T-helper 1 cell treated with Interleukin-12 subunit alpha and Interleukin-12 subunit beta and Interleukin-4 antibody, amounts not matched to agents 30 ng/mL and 1 ng/mL, for 36 hours (primary cell): ENCODE data around the gene FSD1. TPM values are rescaled to one million over a fixed set of nuclear protein-coding genes. Genes with fewer than 3 reads are reported as not detected.

ENCODE experiments used
- intact Hi-C: fragments of 100-400 bp; cut with micrococcal nuclease; formaldehyde crosslinking; loops from one replicate; pipeline ENCODE4 v1.15.1; 2024
- total RNA-seq: library from RNA; stranded (reverse); gene quantifications from 2 replicates; pipeline ENCODE4 v1.2.3, GENCODE V29; 2022

The FSD1 gene
- total RNA-seq, 1 donor from 2014 or later, result 22.0 TPM

DNA sequence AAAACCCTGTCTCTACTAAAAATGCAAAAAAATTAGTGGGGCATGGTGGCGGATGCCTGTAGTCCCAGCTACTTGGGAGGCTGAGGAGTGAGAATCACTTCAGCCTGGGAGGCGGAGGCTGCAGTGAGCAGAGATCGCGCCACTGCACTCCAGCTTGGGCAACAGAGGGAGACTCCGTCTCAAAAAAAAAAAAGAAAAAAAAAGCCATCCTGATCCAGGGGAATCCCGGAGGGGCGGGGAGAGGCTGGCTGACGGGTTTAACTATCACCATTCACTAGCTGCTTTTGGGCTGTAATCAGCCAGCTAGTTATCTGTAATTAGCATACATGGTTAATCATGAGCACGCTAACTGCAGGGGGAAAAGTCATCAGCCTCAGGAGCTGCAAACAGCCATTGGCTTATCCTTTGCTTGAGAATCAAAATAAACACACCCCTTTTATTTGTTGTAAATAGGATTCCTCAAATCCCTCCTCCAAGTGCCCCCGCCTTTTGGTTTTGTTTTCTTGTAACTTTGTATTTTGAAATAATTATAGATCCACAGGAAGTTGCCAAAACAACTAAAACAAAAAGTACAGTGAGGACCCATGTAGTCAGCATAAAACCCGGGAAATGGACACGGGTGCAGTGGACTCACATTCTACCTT, 9.6 kb downstream of the FSD1 start:
- intact Hi-C loops, result no loop called here

GRCh38 chr19:4316956-4317355, 12.6 kb downstream of the FSD1 start:
- intact Hi-C loops, result no loop called here

- intact Hi-C loops, result no loop called here
Observed at GRCh38 chr19:4318460-4318859, 14.1 kb downstream of the FSD1 start.

DNA sequence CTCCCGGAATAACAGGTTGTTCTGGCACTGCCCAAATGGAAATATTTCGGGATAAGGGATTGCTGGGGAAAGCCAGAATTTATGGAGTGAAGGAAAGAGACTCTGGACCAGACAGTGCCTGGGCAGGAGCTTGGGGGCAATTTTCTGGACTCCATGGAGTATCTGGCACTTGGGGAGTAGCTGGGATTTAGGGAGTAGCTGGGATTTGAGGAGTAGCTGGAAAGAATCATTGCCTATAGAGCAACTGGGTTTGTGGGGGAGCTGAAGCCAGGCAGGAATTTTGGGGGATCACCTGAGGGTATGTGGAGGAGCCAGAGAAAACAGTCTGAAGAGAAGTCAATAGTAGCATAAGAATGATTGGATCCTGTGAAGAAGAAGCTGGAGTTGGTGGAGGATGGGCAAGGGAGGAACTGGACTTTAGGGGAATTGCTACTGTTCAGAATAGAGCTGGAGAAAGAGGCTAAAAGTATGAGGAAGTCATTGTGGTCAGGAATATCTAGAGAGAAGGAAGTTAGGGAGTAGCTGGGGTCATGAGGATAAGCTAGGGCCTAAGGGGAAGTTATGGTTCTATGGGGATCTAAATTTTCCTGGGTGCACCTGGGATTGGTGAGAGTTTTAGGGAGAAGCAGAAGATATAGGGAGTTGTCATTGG, 14.8 kb downstream of the FSD1 start:
- intact Hi-C loops, result no loop called here

- intact Hi-C loops, result no loop called here
Observed at GRCh38 chr19:4320419-4320818, 16.0 kb downstream of the FSD1 start.

GRCh38 chr19:4322942-4323665, 18.7 kb downstream of the FSD1 start:
- intact Hi-C loops, result no loop called here

DNA sequence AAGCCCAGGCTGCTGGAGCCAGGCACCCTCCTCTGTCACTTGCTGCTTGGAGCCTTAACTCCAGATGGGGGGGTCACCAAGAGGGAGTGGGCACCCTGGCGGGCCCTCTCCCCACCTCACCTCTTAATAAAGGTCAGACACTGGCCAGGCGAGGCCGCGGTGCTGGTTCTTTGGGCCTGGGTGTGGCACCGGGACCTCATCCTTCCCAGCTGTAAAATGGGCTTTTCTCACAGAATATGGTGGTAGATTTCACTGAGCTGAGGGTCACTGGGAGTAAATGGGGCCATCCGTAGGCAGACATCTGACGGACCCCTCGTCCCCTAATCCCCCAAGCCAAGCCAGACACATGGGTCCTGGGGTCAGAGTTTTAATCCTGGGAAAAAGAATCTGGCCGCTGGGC, 19.3 kb downstream of the FSD1 start:
- intact Hi-C loops, result no loop called here

GRCh38 chr19:4324228-4324627, 19.8 kb downstream of the FSD1 start:
- intact Hi-C loops, result no loop called here

DNA sequence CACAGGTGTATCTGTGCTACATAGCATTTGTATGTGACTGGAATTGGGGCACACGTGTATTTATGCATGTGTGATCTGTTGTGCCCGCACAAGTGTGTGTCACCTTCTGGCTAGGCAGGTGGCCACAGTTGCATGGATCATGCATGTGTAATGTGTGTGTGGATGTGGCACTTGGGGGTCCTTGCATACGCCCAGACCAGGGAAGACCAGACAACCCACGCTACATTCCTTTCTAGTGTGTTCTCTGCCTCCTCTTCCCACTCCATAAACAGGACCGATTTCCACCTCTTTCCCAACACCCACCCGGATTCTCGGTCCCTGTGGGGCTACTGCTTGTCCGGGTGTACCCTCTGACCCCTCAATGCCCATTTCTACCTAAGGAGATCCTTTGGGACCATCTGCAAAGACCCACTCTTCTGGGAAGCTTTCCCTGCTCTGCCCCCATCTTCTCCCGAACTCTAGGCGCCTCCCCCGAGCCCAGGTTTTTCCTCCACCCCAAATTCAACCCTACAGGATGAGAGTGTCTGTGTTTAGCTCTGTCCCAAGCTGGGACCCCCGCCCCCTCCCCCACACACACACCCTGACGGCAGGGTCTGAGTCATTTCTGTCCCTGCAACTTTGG, 21.9 kb downstream of the FSD1 start:
- intact Hi-C loops, result loop anchor here (5.0 kb wide), 3 partner anchors 131 to 1361 kb away; partner anchors contain the start of gene UBXN6

DNA sequence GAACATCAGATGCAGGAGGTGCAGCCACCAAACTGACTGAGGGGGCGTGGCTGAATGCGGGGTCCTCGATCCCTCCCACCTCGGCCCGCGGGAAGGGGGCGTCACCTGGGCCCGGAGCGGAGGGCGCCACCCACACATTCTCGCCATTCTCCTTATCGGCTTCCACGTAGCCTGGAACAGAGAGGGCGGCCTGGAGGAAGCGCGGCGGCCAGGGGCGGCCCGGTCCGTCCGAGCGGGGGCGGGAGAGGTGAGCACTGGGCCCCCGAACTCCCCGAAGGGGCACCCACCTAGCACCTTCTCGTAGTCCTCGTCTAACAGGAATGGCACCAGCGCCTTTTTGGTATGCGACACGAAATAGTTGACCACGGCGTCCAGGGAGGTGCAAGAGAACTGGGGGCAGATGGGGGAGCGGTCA, 22.4 kb downstream of the FSD1 start:
- intact Hi-C loops, result loop anchor here (1.0 to 5.0 kb wide), 4 partner anchors 130 to 1360 kb away; partner anchors contain the start of gene UBXN6

GRCh38 chr19:4327252-4327876, 23.0 kb downstream of the FSD1 start:
- intact Hi-C loops, result loop anchor here (1.0 to 5.0 kb wide), 4 partner anchors 130 to 1360 kb away; partner anchors contain the start of gene UBXN6

DNA sequence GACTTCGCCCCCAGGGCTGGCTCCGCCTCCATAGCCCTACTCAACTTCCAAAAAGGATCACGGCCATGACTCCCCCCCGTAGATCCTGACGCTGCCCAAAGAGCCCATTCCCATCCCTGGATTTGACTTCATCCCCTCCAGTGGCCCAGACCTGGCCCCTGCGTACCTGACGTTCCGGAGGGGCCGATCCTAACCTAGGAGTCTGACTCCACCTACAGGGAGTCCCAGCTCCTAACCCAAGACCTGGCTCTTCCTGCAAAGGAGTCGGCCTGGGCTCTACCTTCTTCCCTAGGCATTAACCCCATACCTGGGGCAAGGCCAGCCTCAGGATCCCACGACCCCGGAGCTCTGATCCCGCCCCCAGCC, 23.5 kb downstream of the FSD1 start:
- intact Hi-C loops, result loop anchor here (1.0 to 5.0 kb wide), 13 partner anchors 10 to 1359 kb away; partner anchors contain the start of genes FSD1, MRPL54, SH3GL1 and STAP2

DNA sequence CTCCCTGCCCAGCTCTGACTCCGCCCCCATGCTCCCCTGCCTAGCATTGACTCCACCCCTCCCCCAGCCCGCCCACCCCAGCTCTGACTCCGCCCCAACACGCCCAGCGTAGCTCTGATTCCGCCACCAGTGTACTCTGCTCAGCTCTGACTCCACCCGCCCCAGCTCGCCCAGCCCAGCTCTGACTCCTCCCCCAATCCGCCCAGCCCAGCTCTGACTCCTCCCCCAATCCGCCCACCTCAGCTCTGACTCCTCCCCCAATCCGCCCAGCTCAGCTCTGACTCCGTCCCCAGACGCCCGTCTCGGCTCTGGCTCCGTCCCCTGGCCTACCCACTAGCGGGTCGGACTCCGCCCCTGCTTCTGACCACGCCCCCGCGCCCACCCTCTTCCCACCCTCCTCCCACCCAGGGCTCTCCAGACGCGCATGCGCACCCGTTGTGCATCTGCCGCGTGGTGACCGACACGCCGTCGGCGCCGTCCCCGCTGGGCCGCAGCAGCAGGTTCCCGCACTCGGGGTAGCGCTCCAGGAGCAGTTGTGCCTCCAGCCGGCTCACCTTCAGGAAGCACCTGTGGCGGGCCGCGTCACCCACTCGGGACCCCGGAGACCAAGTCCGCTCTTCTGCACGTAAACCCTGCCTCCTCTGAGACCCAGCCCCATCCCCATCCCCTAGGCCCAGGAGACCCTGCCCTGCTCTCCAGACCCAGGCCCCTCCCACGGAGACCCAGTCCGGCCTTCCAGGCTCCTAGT, 24.0 kb downstream of the FSD1 start:
- intact Hi-C loops, result loop anchor here (1.0 to 5.0 kb wide), 12 partner anchors 10 to 1359 kb away; partner anchors contain the start of genes FSD1, MRPL54, SH3GL1 and STAP2

GRCh38 chr19:4328991-4329681, 24.7 kb downstream of the FSD1 start:
- intact Hi-C loops, result loop anchor here (1.0 to 5.0 kb wide), 12 partner anchors 9 to 1358 kb away; partner anchors contain the start of genes FSD1, MRPL54, SH3GL1 and STAP2

DNA sequence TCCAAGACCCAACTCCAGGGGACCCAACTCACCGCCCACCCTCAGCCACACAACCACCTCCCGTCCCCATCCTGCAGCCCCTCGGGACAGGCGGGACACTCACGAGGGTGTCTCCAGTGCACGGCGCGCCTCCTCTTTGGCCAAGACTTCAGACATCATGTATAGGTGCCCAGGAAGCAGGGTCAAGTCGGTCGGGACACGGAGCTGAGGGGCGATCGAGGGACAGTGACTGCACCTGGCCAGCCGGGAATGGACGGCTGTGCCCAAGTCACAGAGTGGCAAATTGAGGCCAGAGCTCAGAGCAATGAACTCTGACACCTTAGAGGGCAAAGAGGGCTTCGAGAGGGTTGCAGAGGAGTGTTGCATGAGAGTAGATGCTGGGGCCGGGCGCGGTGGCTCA, 25.5 kb downstream of the FSD1 start:
- intact Hi-C loops, result loop anchor here (2.0 to 5.0 kb wide), 5 partner anchors 127 to 1357 kb away; partner anchors contain the start of genes MRPL54 and UBXN6

DNA sequence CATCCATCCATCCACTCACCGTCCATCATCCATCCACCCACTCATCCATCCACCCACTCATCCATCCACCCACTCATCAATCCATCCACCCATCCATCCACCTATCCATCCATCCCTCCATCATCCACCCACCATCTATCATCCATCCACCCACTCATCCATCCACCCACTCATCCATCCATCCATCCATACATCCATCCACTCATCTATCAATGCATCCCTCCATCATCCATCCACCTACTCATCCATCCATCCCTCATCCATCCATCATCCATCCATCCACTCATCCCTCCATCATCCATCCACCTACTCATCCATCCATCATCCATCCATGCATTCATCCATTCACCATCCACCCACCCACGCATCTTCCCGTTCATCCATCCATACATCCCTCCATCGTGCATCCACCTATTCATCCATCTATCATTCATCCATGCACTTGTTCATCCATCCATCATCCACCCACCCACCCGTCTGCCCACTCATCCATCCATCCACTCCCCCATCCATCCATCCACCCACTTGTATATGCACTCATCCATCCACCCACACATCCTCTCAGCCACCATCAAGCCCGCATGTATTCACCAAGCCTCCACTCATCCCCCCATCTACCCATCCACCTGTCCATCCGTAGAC, 30.7 kb downstream of the FSD1 start:
- intact Hi-C loops, result no loop called here

GRCh38 chr19:4337906-4338440, 33.6 kb downstream of the FSD1 start:
- intact Hi-C loops, result loop anchor here (1.0 kb wide), 1 partner anchor 10 kb away; no protein-coding TSS in a partner anchor
